ENCODE data around the gene POP4. TPM values are rescaled to one million over a fixed set of nuclear protein-coding genes. Genes with fewer than 3 reads are reported as not detected.

Gene POP4
- total RNA-seq, 6 experiments from 2014 or later, result 73.9 to 104 (median 88.8) TPM

- TF ChIP-seq, protein P1, sequence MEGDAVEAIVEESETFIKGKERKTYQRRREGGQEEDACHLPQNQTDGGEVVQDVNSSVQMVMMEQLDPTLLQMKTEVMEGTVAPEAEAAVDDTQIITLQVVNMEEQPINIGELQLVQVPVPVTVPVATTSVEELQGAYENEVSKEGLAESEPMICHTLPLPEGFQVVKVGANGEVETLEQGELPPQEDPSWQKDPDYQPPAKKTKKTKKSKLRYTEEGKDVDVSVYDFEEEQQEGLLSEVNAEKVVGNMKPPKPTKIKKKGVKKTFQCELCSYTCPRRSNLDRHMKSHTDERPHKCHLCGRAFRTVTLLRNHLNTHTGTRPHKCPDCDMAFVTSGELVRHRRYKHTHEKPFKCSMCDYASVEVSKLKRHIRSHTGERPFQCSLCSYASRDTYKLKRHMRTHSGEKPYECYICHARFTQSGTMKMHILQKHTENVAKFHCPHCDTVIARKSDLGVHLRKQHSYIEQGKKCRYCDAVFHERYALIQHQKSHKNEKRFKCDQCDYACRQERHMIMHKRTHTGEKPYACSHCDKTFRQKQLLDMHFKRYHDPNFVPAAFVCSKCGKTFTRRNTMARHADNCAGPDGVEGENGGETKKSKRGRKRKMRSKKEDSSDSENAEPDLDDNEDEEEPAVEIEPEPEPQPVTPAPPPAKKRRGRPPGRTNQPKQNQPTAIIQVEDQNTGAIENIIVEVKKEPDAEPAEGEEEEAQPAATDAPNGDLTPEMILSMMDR (IDR thresholded peaks at IDR 0.05), result no peak
- Mint-ChIP-seq H3K27me3 (ENCODE audit: insufficient read depth) (peaks cover 18% of the 10 kb centered on the region), H3K4me1 (ENCODE audit: low read depth) (no peaks in the 10 kb centered on the region; the same call in 1 of the 2 replicates), H3K4me3 (no peak overlapping the region), H3K9me3 (no peaks in the 10 kb centered on the region), H3K36me3 (ENCODE audit: low read depth) (peaks cover 13% of the 10 kb centered on the region), H3K27ac (no peak overlapping the region)
- no peak for DNase-seq
Observed at GRCh38 chr19:29617366-29618266, 11.5 kb downstream of the POP4 start.

GRCh38 chr19:29618434-29618833 is 12.4 kb downstream of the POP4 start:
- H3K36me3 Mint-ChIP-seq (ENCODE audit: low read depth), result peaks cover 8% of the 10 kb centered on the region
- no peak overlapping the region for H3K27ac Mint-ChIP-seq
- H3K27me3 Mint-ChIP-seq (ENCODE audit: insufficient read depth), result peaks cover 18% of the 10 kb centered on the region
- no peaks in the 10 kb centered on the region for H3K9me3 Mint-ChIP-seq
- no peaks in the 10 kb centered on the region; the same call in 1 of the 2 replicates for H3K4me1 Mint-ChIP-seq (ENCODE audit: low read depth)
- H3K4me3 Mint-ChIP-seq, result no peak overlapping the region
- DNase-seq, result no peak
- TF ChIP-seq, protein P1 (IDR thresholded peaks at IDR 0.05), result no peak

GRCh38 chr19:29618871-29619270 is 12.8 kb downstream of the POP4 start:
- H3K9me3 Mint-ChIP-seq, result no peaks in the 10 kb centered on the region
- TF ChIP-seq, protein P1 (IDR thresholded peaks at IDR 0.05), result no peak
- no peak overlapping the region for H3K27ac Mint-ChIP-seq
- H3K27me3 Mint-ChIP-seq (ENCODE audit: insufficient read depth), result peaks cover 18% of the 10 kb centered on the region
- peaks cover 8% of the 10 kb centered on the region for H3K36me3 Mint-ChIP-seq (ENCODE audit: low read depth)
- H3K4me3 Mint-ChIP-seq, result no peak overlapping the region
- no peaks in the 10 kb centered on the region; the same call in 1 of the 2 replicates for H3K4me1 Mint-ChIP-seq (ENCODE audit: low read depth)
- DNase-seq, result no peak

DNA sequence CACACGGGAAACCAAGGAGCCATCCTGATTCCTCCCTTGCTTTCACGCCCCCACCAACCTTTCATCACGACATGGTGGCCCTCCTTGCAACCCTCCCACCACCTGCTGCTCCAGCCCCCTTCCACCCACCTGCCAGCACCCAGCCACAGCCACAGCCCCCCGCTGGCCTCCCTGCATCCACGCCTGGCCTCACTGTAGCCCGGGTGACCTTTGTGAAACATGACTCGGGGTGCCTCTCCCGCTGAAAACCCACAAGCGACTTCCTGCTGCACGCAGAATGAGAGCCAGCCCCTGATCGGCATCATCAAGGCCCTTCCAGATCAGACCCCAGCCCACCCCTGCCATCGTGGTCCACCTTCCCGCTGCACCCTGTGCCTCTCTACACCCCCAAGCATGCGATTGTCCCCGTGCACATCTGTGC is 14.9 kb downstream of the POP4 start:
- Mint-ChIP-seq H3K4me1 (ENCODE audit: low read depth) (no peaks in the 10 kb centered on the region; the same call in 1 of the 2 replicates), H3K4me3 (no peak overlapping the region), H3K9me3 (no peaks in the 10 kb centered on the region), H3K27me3 (ENCODE audit: insufficient read depth) (peaks cover 19% of the 10 kb centered on the region), H3K36me3 (ENCODE audit: low read depth) (no peaks in the 10 kb centered on the region), H3K27ac (no peak overlapping the region)
- TF ChIP-seq, protein P1 (IDR thresholded peaks at IDR 0.05), result no peak
- no peak for DNase-seq

GRCh38 chr19:29622166-29623070 is 16.3 kb downstream of the POP4 start:
- H3K9me3 Mint-ChIP-seq, result no peaks in the 10 kb centered on the region
- H3K27me3 Mint-ChIP-seq (ENCODE audit: insufficient read depth), result peaks cover 19% of the 10 kb centered on the region
- no peaks in the 10 kb centered on the region; the same call in 1 of the 2 replicates for H3K4me1 Mint-ChIP-seq (ENCODE audit: low read depth)
- H3K4me3 Mint-ChIP-seq, result no peak overlapping the region
- TF ChIP-seq, protein P1 (IDR thresholded peaks at IDR 0.05), result no peak
- no peaks in the 10 kb centered on the region for H3K36me3 Mint-ChIP-seq (ENCODE audit: low read depth)
- H3K27ac Mint-ChIP-seq, result no peak overlapping the region
- DNase-seq, result no peak
